Nephron (organoid): Measurements from ENCODE around the gene PARP8.
A peak's percentile ranks its signal among the peaks of the same experiment; 100 is the strongest.
"Not testable (repeated sequence)": the region's sequence is repeated elsewhere in the genome, so short reads cannot be mapped to it uniquely, and the experiment has no call there.

Source experiments
- H3K27ac Mint-ChIP-seq, 3 experiments: 2 replicates each; pipeline ENCODE4 v1.8.0; 2020; ENCODE audit warnings: mixed read lengths in 3 of 3, mild to moderate bottlenecking in 2 of 3, moderate library complexity in 1 of 3
- H3K27me3 Mint-ChIP-seq: 2 replicates; pipeline ENCODE4 v1.8.0; 2021; ENCODE audit warnings: low read depth, mild to moderate bottlenecking, moderate library complexity, mixed read lengths
- H3K36me3 Mint-ChIP-seq: 2 replicates; pipeline ENCODE4 v1.8.0; 2020; ENCODE audit warnings: low read depth, mixed read lengths
- H3K4me1 Mint-ChIP-seq: 2 replicates; pipeline ENCODE4 v1.8.0; 2020; ENCODE audit warnings: mixed read lengths
- H3K4me3 Mint-ChIP-seq, 3 experiments: 2 replicates each; pipeline ENCODE4 v1.8.0; 2020; ENCODE audit warnings: mild to moderate bottlenecking in 3 of 3, mixed read lengths in 3 of 3, moderate library complexity in 2 of 3
- H3K9me3 Mint-ChIP-seq: 2 replicates; pipeline ENCODE4 v1.8.0; 2020; ENCODE audit warnings: mixed read lengths
- CTCF ChIP-seq, 3 experiments: fragments of 200-600 bp; sonication (generic); IDR thresholded peaks; one replicate each; pipeline ENCODE4 v1.5.0; 2021; ENCODE audit warnings: antibody characterized with exemption in 3 of 3; ENCODE audit not compliant: unreplicated experiment in 3 of 3

PARP8 gene

GRCh38 chr5:50807661-50808060 lies 141.2 kb downstream of the PARP8 start:
- peaks cover 30% of the 10 kb centered on the region for H3K36me3 Mint-ChIP-seq
- H3K27ac Mint-ChIP-seq, result no peak overlapping the region
- H3K4me1 Mint-ChIP-seq, result peaks cover 13% of the 10 kb centered on the region
- no peak overlapping the region for H3K4me3 Mint-ChIP-seq
- H3K9me3 Mint-ChIP-seq, result peaks cover 15% of the 10 kb centered on the region
- no peaks in the 10 kb centered on the region for H3K27me3 Mint-ChIP-seq
- TF ChIP-seq CTCF (IDR thresholded peaks at IDR 0.05; ENCODE audit: unreplicated experiment in 3 of 3), result no peak

GRCh38 chr5:50808406-50808805 lies 142.0 kb downstream of the PARP8 start:
- no peaks in the 10 kb centered on the region for H3K27me3 Mint-ChIP-seq
- no peak overlapping the region for H3K27ac Mint-ChIP-seq
- H3K36me3 Mint-ChIP-seq, result peaks cover 22% of the 10 kb centered on the region
- peaks cover 13% of the 10 kb centered on the region for H3K4me1 Mint-ChIP-seq
- TF ChIP-seq CTCF (IDR thresholded peaks at IDR 0.05; ENCODE audit: unreplicated experiment in 3 of 3), result no peak
- peaks cover 8% of the 10 kb centered on the region for H3K9me3 Mint-ChIP-seq
- no peak overlapping the region for H3K4me3 Mint-ChIP-seq

GRCh38 chr5:50811746-50812145 lies 145.3 kb downstream of the PARP8 start:
- not testable (repeated sequence) for H3K27ac Mint-ChIP-seq, H3K9me3 Mint-ChIP-seq, H3K27me3 Mint-ChIP-seq, H3K4me3 Mint-ChIP-seq
- Mint-ChIP-seq H3K36me3 (peaks cover 13% of the 10 kb centered on the region), H3K4me1 (peaks cover 18% of the 10 kb centered on the region)

GRCh38 chr5:50813691-50814090 lies 147.3 kb downstream of the PARP8 start:
- peaks cover 5% of the 10 kb centered on the region for H3K4me1 Mint-ChIP-seq
- H3K4me3 Mint-ChIP-seq, result no peak overlapping the region
- no peak for TF ChIP-seq CTCF (IDR thresholded peaks at IDR 0.05; ENCODE audit: unreplicated experiment in 3 of 3)
- H3K27ac Mint-ChIP-seq, result no peak overlapping the region
- no peaks in the 10 kb centered on the region for H3K27me3 Mint-ChIP-seq
- peaks cover 16% of the 10 kb centered on the region for H3K36me3 Mint-ChIP-seq
- H3K9me3 Mint-ChIP-seq, result peaks cover 4% of the 10 kb centered on the region

- H3K36me3 Mint-ChIP-seq, result peaks cover 16% of the 10 kb centered on the region
- peaks cover 5% of the 10 kb centered on the region for H3K4me1 Mint-ChIP-seq
- no peak overlapping the region for H3K4me3 Mint-ChIP-seq
- H3K27me3 Mint-ChIP-seq, result no peaks in the 10 kb centered on the region
- no peak for TF ChIP-seq CTCF (IDR thresholded peaks at IDR 0.05; ENCODE audit: unreplicated experiment in 3 of 3)
- H3K9me3 Mint-ChIP-seq, result peaks cover 4% of the 10 kb centered on the region
- no peak overlapping the region for H3K27ac Mint-ChIP-seq
Observed at GRCh38 chr5:50814556-50814955, 148.1 kb downstream of the PARP8 start.

- H3K9me3 Mint-ChIP-seq, result no peaks in the 10 kb centered on the region
- peak overlapping the region; percentile 69 to 82 (median 78) for H3K27ac Mint-ChIP-seq
- peaks cover 20% of the 10 kb centered on the region for H3K36me3 Mint-ChIP-seq
- no peaks in the 10 kb centered on the region for H3K27me3 Mint-ChIP-seq
- no peak overlapping the region for H3K4me3 Mint-ChIP-seq
- TF ChIP-seq CTCF (IDR thresholded peaks at IDR 0.05; ENCODE audit: unreplicated experiment in 3 of 3), result no peak
- H3K4me1 Mint-ChIP-seq, result peaks cover 20% of the 10 kb centered on the region
Observed at GRCh38 chr5:50822046-50822445, 155.6 kb downstream of the PARP8 start.
